ENCODE data around the gene JAK1. TPM values are rescaled to one million over a fixed set of nuclear protein-coding genes. Genes with fewer than 3 reads are reported as not detected.

The JAK1 gene
- total and polyA plus RNA-seq, 9 of the 15 experiments (the other 6 are each of a cell fraction or from before 2014, with no cell fraction given), result 9.7 to 44.1 (median 42.5) TPM

GRCh38 chr1:64995316-64995715 lies 29.0 kb upstream of the JAK1 start:
- no peaks in the 10 kb centered on the region for H3K9me1 ChIP-seq (ENCODE audit: control insufficient read depth, insufficient read depth, low read length)
- no peak overlapping the region for H2AFZ ChIP-seq (ENCODE audit: low read depth, low read length)
- no peak overlapping the region for H3K4me2 ChIP-seq (ENCODE audit: insufficient read depth, low read length)
- CTCF ChIA-PET (ENCODE audit: low intra/inter-chr PET ratio), result no interaction called here
- no peaks in the 10 kb centered on the region; the same call in 1 of the 2 replicates for H3K9me3 ChIP-seq (replicated peaks; ENCODE audit: control insufficient read depth, insufficient read depth, low read depth, low read length)
- intact Hi-C loops (cut with micrococcal nuclease), result no loop called here
- H3K27ac ChIP-seq (ENCODE audit: extremely low read depth, low read depth, low read length), result no peak overlapping the region
- FAIRE-seq, result no peak
- BruUV-seq (replicated peaks), result no TSS peak
- H3K9ac ChIP-seq (ENCODE audit: insufficient read depth in 1 of 2, low read depth in 2 of 2, low read length in 2 of 2), result no peak overlapping the region
- no peaks in the 10 kb centered on the region for H3K36me3 ChIP-seq (ENCODE audit: control insufficient read depth, insufficient read depth, low read length)
- POLR2A ChIA-PET, result no interaction called here
- no peaks in the 10 kb centered on the region for H4K20me1 ChIP-seq (replicated peaks; ENCODE audit: control insufficient read depth, insufficient read depth, low read length)
- no peaks in the 10 kb centered on the region for H3K27me3 ChIP-seq (ENCODE audit: control insufficient read depth in 2 of 2, insufficient read depth in 2 of 2, low read length in 2 of 2)
- no peak overlapping the region for H3K4me3 ChIP-seq
- H3K79me2 ChIP-seq (ENCODE audit: control insufficient read depth, insufficient read depth, low read length), result no peaks in the 10 kb centered on the region
- no peaks in the 10 kb centered on the region for H3K4me1 ChIP-seq (replicated peaks in 1 of 2; ENCODE audit: control insufficient read depth in 2 of 2, insufficient read depth in 2 of 2, low read length in 2 of 2)
- 44% methylated on average over 5 of the region's 5 CpGs for WGBS (ENCODE audit: insufficient coverage, low coverage, missing lambda C conversion rate)
- in situ Hi-C loops (cut with MboI), result no loop called here
- TF ChIP-seq ZBTB49 (CRISPR knock-in tag; IDR thresholded peaks at IDR 0.05; ENCODE audit: borderline replicate concordance), result no peak
- no peak for TF ChIP-seq ZNF586 (CRISPR knock-in tag; conservative IDR thresholded peaks at IDR 0.05)
- TF ChIP-seq NR2C1 (IDR thresholded peaks at IDR 0.05), result no peak
- TF ChIP-seq NR2C1 (tag; IDR thresholded peaks at IDR 0.05), result no peak
- TF ChIP-seq E2F4 (CRISPR knock-in tag; IDR thresholded peaks at IDR 0.05; ENCODE audit: low read depth), result no peak
- no peak for TF ChIP-seq EP300 (IDR thresholded peaks at IDR 0.05; ENCODE audit: low read length)
- TF ChIP-seq TAF1 (IDR thresholded peaks at IDR 0.05; ENCODE audit: control insufficient read depth, extremely low read depth, insufficient read depth, low read length, severe bottlenecking), result no peak
- no peak for ATAC-seq
- no peak for DNase-seq (ENCODE audit: extremely low read depth in 1 of 4, low spot score in 3 of 4)

Data from K562 (cell line).